Stimulated activated memory B cell treated with anti-CD40 and anti-IgM and Interleukin-4, amounts not matched to agents 10 μg/mL and 1 μg/mL and 100 μg/mL, for 72 hours (primary cell): ENCODE results near the gene KNCN.

Experiments used
- ATAC-seq: fragments of 150-1000 bp; cut with Tn5 transposase; 2 replicates; pipeline ENCODE4 v1.10.0; 2021
- H3K27ac Mint-ChIP-seq: one replicate; pipeline ENCODE4 v1.8.0; 2022; ENCODE audit warnings: mild to moderate bottlenecking, mixed read lengths
- H3K27me3 Mint-ChIP-seq: one replicate; pipeline ENCODE4 v1.8.0; 2022; ENCODE audit warnings: mixed read lengths
- H3K36me3 Mint-ChIP-seq: one replicate; pipeline ENCODE4 v1.8.0; 2022; ENCODE audit warnings: mixed read lengths
- H3K4me1 Mint-ChIP-seq: one replicate; pipeline ENCODE4 v1.8.0; 2022; ENCODE audit warnings: mixed read lengths
- H3K4me3 Mint-ChIP-seq: one replicate; pipeline ENCODE4 v1.8.0; 2022; ENCODE audit warnings: mild to moderate bottlenecking, moderate library complexity, mixed read lengths
- H3K9me3 Mint-ChIP-seq: one replicate; pipeline ENCODE4 v1.8.0; 2022; ENCODE audit warnings: mixed read lengths

Gene KNCN

GRCh38 chr1:46512135-46512791 is 39.2 kb downstream of the KNCN start:
- Mint-ChIP-seq H3K27ac (no peak overlapping the region), H3K4me3 (no peak overlapping the region), H3K4me1 (no peaks in the 10 kb centered on the region), H3K27me3 (peaks cover 39% of the 10 kb centered on the region), H3K9me3 (no peaks in the 10 kb centered on the region), H3K36me3 (no peaks in the 10 kb centered on the region)
- ATAC-seq = no peak

GRCh38 chr1:46510998-46511365 is 40.5 kb downstream of the KNCN start:
- no peaks in the 10 kb centered on the region for H3K36me3 Mint-ChIP-seq
- H3K4me1 Mint-ChIP-seq = no peaks in the 10 kb centered on the region
- no peak overlapping the region for H3K27ac Mint-ChIP-seq
- H3K27me3 Mint-ChIP-seq = peaks cover 45% of the 10 kb centered on the region
- no peaks in the 10 kb centered on the region for H3K9me3 Mint-ChIP-seq
- no peak overlapping the region for H3K4me3 Mint-ChIP-seq
- no peak for ATAC-seq

- Mint-ChIP-seq H3K9me3 (no peaks in the 10 kb centered on the region), H3K27ac (no peak overlapping the region), H3K36me3 (no peaks in the 10 kb centered on the region), H3K4me1 (no peaks in the 10 kb centered on the region), H3K27me3 (peaks cover 43% of the 10 kb centered on the region), H3K4me3 (no peak overlapping the region)
- ATAC-seq = no peak
These were observed 41.0 kb downstream of the KNCN start for GRCh38 chr1:46510341-46510997.

- ATAC-seq = no peak
- H3K36me3 Mint-ChIP-seq = no peaks in the 10 kb centered on the region
- no peak overlapping the region for H3K4me3 Mint-ChIP-seq
- H3K27ac Mint-ChIP-seq = no peak overlapping the region
- H3K4me1 Mint-ChIP-seq = no peaks in the 10 kb centered on the region
- H3K9me3 Mint-ChIP-seq = no peaks in the 10 kb centered on the region
- H3K27me3 Mint-ChIP-seq = peaks cover 45% of the 10 kb centered on the region
These were observed 42.7 kb downstream of the KNCN start for GRCh38 chr1:46508757-46509156.

GRCh38 chr1:46506470-46507219 is 44.8 kb downstream of the KNCN start:
- no peak overlapping the region for H3K27ac Mint-ChIP-seq
- no peaks in the 10 kb centered on the region for H3K9me3 Mint-ChIP-seq
- no peak for ATAC-seq
- H3K4me1 Mint-ChIP-seq = no peaks in the 10 kb centered on the region
- H3K27me3 Mint-ChIP-seq = peaks cover 42% of the 10 kb centered on the region
- H3K36me3 Mint-ChIP-seq = no peaks in the 10 kb centered on the region
- H3K4me3 Mint-ChIP-seq = no peak overlapping the region

- Mint-ChIP-seq H3K36me3 (no peaks in the 10 kb centered on the region), H3K9me3 (no peaks in the 10 kb centered on the region), H3K27me3 (peaks cover 51% of the 10 kb centered on the region), H3K4me3 (no peak overlapping the region), H3K4me1 (peaks cover 6% of the 10 kb centered on the region), H3K27ac (no peak overlapping the region)
- no peak for ATAC-seq
These were observed 48.0 kb downstream of the KNCN start for GRCh38 chr1:46503421-46503820.

- peaks cover 6% of the 10 kb centered on the region for H3K4me1 Mint-ChIP-seq
- H3K27me3 Mint-ChIP-seq = peaks cover 33% of the 10 kb centered on the region
- no peak overlapping the region for H3K27ac Mint-ChIP-seq
- H3K4me3 Mint-ChIP-seq = no peak overlapping the region
- no peaks in the 10 kb centered on the region for H3K9me3 Mint-ChIP-seq
- H3K36me3 Mint-ChIP-seq = no peaks in the 10 kb centered on the region
- no peak for ATAC-seq
These were observed 49.9 kb downstream of the KNCN start for GRCh38 chr1:46501528-46501927.

- Mint-ChIP-seq H3K4me3 (no peak overlapping the region), H3K36me3 (no peaks in the 10 kb centered on the region), H3K9me3 (no peaks in the 10 kb centered on the region), H3K27me3 (peaks cover 49% of the 10 kb centered on the region), H3K4me1 (peaks cover 6% of the 10 kb centered on the region), H3K27ac (no peak overlapping the region)
- ATAC-seq = no peak
These were observed 53.8 kb downstream of the KNCN start for GRCh38 chr1:46497665-46498064.

- Mint-ChIP-seq H3K4me1 (peaks cover 6% of the 10 kb centered on the region), H3K4me3 (no peak overlapping the region), H3K9me3 (no peaks in the 10 kb centered on the region), H3K27me3 (peaks cover 51% of the 10 kb centered on the region), H3K36me3 (no peaks in the 10 kb centered on the region), H3K27ac (no peak overlapping the region)
- no peak for ATAC-seq
These were observed 54.4 kb downstream of the KNCN start for GRCh38 chr1:46497020-46497419.

- Mint-ChIP-seq H3K27ac (no peak overlapping the region), H3K9me3 (no peaks in the 10 kb centered on the region), H3K4me1 (peaks cover 6% of the 10 kb centered on the region), H3K36me3 (no peaks in the 10 kb centered on the region), H3K27me3 (peaks cover 55% of the 10 kb centered on the region), H3K4me3 (no peak overlapping the region)
- no peak for ATAC-seq
These were observed 54.9 kb downstream of the KNCN start for GRCh38 chr1:46496505-46496904.

- Mint-ChIP-seq H3K4me3 (no peak overlapping the region), H3K4me1 (no peaks in the 10 kb centered on the region), H3K9me3 (no peaks in the 10 kb centered on the region), H3K36me3 (no peaks in the 10 kb centered on the region), H3K27me3 (peaks cover 55% of the 10 kb centered on the region), H3K27ac (no peak overlapping the region)
- no peak for ATAC-seq
These were observed 55.7 kb downstream of the KNCN start for GRCh38 chr1:46495778-46496177.
